Stimulated activated CD4-positive, alpha-beta T cell treated with anti-CD3 and anti-CD28 coated beads, Interleukin-2, amount 100 ng/mL, for 48 hours (primary cell): ENCODE data around the gene C19orf81.

Experiments
- DNase-seq, 2 donors: peaks; one replicate each; pipeline ENCODE4 v3.0.0-alpha.2; 2020

The C19orf81 gene

GRCh38 chr19:50659318-50660087 lies 10.3 kb downstream of the C19orf81 start:
- DNase-seq: no peak

GRCh38 chr19:50660088-50660366 lies 10.8 kb downstream of the C19orf81 start:
- no peak for DNase-seq

- no peak for DNase-seq
These were observed 11.8 kb downstream of the C19orf81 start for GRCh38 chr19:50661023-50661422.

GRCh38 chr19:50661766-50662650 lies 12.8 kb downstream of the C19orf81 start:
- no peak for DNase-seq

GRCh38 chr19:50662651-50663481 lies 13.6 kb downstream of the C19orf81 start:
- no peak for DNase-seq

GRCh38 chr19:50663482-50663790 lies 14.2 kb downstream of the C19orf81 start:
- DNase-seq: no peak

- no peak for DNase-seq
These were observed 15.0 kb downstream of the C19orf81 start for GRCh38 chr19:50664204-50664603.

GRCh38 chr19:50666346-50667176 lies 17.3 kb downstream of the C19orf81 start:
- no peak for DNase-seq

- no peak for DNase-seq
These were observed 18.0 kb downstream of the C19orf81 start for GRCh38 chr19:50667177-50667758.

- DNase-seq: no peak
These were observed 18.6 kb downstream of the C19orf81 start for GRCh38 chr19:50667759-50668231.

- no peak for DNase-seq
These were observed 19.2 kb downstream of the C19orf81 start for GRCh38 chr19:50668416-50668815.

- no peak for DNase-seq
These were observed 19.6 kb downstream of the C19orf81 start for GRCh38 chr19:50668879-50669278.

GRCh38 chr19:50669302-50670101 lies 20.3 kb downstream of the C19orf81 start:
- DNase-seq: peak; percentile 45 to 52

- DNase-seq: no peak
These were observed 20.8 kb downstream of the C19orf81 start for GRCh38 chr19:50670102-50670380.

- DNase-seq: no peak
These were observed 23.9 kb downstream of the C19orf81 start for GRCh38 chr19:50673118-50673517.

GRCh38 chr19:50676625-50677197 lies 27.5 kb downstream of the C19orf81 start:
- no peak for DNase-seq

GRCh38 chr19:50677636-50678035 lies 28.4 kb downstream of the C19orf81 start:
- no peak for DNase-seq

- no peak for DNase-seq
These were observed 29.1 kb downstream of the C19orf81 start for GRCh38 chr19:50678323-50678722.

GRCh38 chr19:50679177-50680125 lies 30.2 kb downstream of the C19orf81 start:
- peak; percentile 73 to 78 for DNase-seq
